Suprapubic skin (tissue), 4 donors: ENCODE results near the gene CR1L. TPM values are rescaled to one million over a fixed set of nuclear protein-coding genes. Genes with fewer than 3 reads are reported as not detected.

ENCODE experiments used
- DNase-seq, 2 donors: peaks; one replicate each; pipeline ENCODE4 v3.0.0-alpha.2; 2019; ENCODE audit warnings: low spot score in 2 of 2
- H3K27ac ChIP-seq: fragments of 200-600 bp; sonication (generic); one replicate; pipeline ENCODE4 v1.5.1; 2019
- H3K27me3 ChIP-seq: fragments of 200-600 bp; sonication (generic); one replicate; pipeline ENCODE4 v1.5.1; 2019
- H3K36me3 ChIP-seq: fragments of 200-600 bp; sonication (generic); one replicate; pipeline ENCODE4 v1.5.1; 2019
- H3K4me1 ChIP-seq: fragments of 200-600 bp; sonication (generic); one replicate; pipeline ENCODE4 v1.5.1; 2019
- H3K4me3 ChIP-seq: fragments of 200-600 bp; sonication (generic); one replicate; pipeline ENCODE4 v1.5.1; 2019; ENCODE audit warnings: mild to moderate bottlenecking
- H3K9me3 ChIP-seq: fragments of 200-600 bp; sonication (generic); one replicate; pipeline ENCODE4 v1.5.1; 2019
- EP300 ChIP-seq: sonication (generic); formaldehyde crosslinking; IDR thresholded peaks from one replicate; pipeline ENCODE4 v1.6.1; 2017; ENCODE audit warnings: antibody characterized with exemption
- POLR2A ChIP-seq, 2 donors: fragments of 450-650 bp; IDR thresholded peaks; one replicate each; pipeline ENCODE4 v1.6.1; 2017; ENCODE audit warnings: antibody characterized with exemption in 2 of 2, mild to moderate bottlenecking in 2 of 2, moderate library complexity in 2 of 2
- POLR2AphosphoS5 ChIP-seq, 3 donors: sonication (generic); formaldehyde crosslinking; IDR thresholded peaks; one replicate each; pipeline ENCODE4 v1.6.1; 2017; ENCODE audit warnings: antibody characterized with exemption in 3 of 3
- WGBS: methylation state at CpG from one replicate; pipeline ENCODE4 v1.1.5; 2018; 5-methylcytosine and 5-hydroxymethylcytosine counted together
- total RNA-seq, 4 donors: library from RNA; depleted of rRNA; stranded (reverse); fragments of >200 nt; gene quantifications; one replicate each; pipeline ENCODE4 v1.1.0, GENCODE V29; 2016
- TF ChIP-seq, protein P1 (sequence below), 2 donors: fragments of 200-600 bp in 1 of 2; fragments of 450-650 bp in 1 of 2; sonication (generic) in 1 of 2; IDR thresholded peaks; one replicate each; pipeline ENCODE4 v1.5.1; 2016 to 2019; ENCODE audit warnings: antibody characterized with exemption in 2 of 2, mild to moderate bottlenecking in 1 of 2, moderate library complexity in 1 of 2

Gene CR1L
- total RNA-seq, 4 donors from 2014 or later: not detected

GRCh38 chr1:207645635-207646081 is 725 bp downstream of the CR1L start:
- Histone ChIP-seq H3K4me1 (peaks cover 7% of the 10 kb centered on the region), H3K36me3 (no peaks in the 10 kb centered on the region), H3K27me3 (peaks cover 4% of the 10 kb centered on the region), H3K4me3 (peak overlapping the region; percentile 50), H3K27ac (no peak overlapping the region), H3K9me3 (no peaks in the 10 kb centered on the region)
- no peak for DNase-seq
- 93% methylated on average over 2 of the region's 17 CpGs for WGBS
- TF ChIP-seq, protein P1, sequence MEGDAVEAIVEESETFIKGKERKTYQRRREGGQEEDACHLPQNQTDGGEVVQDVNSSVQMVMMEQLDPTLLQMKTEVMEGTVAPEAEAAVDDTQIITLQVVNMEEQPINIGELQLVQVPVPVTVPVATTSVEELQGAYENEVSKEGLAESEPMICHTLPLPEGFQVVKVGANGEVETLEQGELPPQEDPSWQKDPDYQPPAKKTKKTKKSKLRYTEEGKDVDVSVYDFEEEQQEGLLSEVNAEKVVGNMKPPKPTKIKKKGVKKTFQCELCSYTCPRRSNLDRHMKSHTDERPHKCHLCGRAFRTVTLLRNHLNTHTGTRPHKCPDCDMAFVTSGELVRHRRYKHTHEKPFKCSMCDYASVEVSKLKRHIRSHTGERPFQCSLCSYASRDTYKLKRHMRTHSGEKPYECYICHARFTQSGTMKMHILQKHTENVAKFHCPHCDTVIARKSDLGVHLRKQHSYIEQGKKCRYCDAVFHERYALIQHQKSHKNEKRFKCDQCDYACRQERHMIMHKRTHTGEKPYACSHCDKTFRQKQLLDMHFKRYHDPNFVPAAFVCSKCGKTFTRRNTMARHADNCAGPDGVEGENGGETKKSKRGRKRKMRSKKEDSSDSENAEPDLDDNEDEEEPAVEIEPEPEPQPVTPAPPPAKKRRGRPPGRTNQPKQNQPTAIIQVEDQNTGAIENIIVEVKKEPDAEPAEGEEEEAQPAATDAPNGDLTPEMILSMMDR (IDR thresholded peaks at IDR 0.05): no peak
- no peak for TF ChIP-seq POLR2AphosphoS5 (IDR thresholded peaks at IDR 0.05)
- TF ChIP-seq POLR2A (IDR thresholded peaks at IDR 0.05): no peak
- TF ChIP-seq EP300: no peak

DNA sequence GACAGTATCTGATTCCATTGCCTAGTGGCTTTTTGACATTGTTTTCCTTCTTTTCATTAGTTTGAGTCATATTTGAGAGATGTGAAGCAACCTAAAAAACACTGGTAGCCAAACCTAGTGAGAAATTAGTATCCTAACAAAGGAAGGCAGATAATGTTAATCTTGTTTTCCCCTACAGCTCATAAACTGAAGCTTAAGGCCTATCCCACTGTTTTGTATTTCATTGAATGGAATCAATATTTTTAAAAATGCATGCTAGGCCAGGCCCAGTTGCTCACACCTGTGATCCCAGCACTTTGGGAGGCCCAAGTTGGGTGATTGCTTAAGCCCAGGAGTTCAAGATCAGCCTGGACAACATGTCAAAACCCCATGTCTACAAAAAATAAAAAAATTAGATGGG is 1.2 kb downstream of the CR1L start:
- Histone ChIP-seq H3K36me3 (no peaks in the 10 kb centered on the region), H3K9me3 (no peaks in the 10 kb centered on the region), H3K4me3 (no peak overlapping the region), H3K27me3 (peaks cover 4% of the 10 kb centered on the region), H3K27ac (no peak overlapping the region), H3K4me1 (peaks cover 7% of the 10 kb centered on the region)
- DNase-seq: no peak
- TF ChIP-seq EP300 (no peak), POLR2A (IDR thresholded peaks at IDR 0.05) (no peak), POLR2AphosphoS5 (IDR thresholded peaks at IDR 0.05) (no peak)
- TF ChIP-seq, protein P1 (IDR thresholded peaks at IDR 0.05): no peak

GRCh38 chr1:207646944-207647579 is 2.1 kb downstream of the CR1L start:
- Histone ChIP-seq H3K4me3 (no peak overlapping the region), H3K36me3 (no peaks in the 10 kb centered on the region), H3K27ac (no peak overlapping the region), H3K27me3 (peaks cover 4% of the 10 kb centered on the region), H3K4me1 (peaks cover 7% of the 10 kb centered on the region), H3K9me3 (no peaks in the 10 kb centered on the region)
- TF ChIP-seq POLR2A (IDR thresholded peaks at IDR 0.05) (no peak), EP300 (no peak), POLR2AphosphoS5 (IDR thresholded peaks at IDR 0.05) (no peak)
- TF ChIP-seq, protein P1 (IDR thresholded peaks at IDR 0.05): no peak
- DNase-seq: no peak
- WGBS: 69% methylated on average over 4 of the region's 4 CpGs

DNA sequence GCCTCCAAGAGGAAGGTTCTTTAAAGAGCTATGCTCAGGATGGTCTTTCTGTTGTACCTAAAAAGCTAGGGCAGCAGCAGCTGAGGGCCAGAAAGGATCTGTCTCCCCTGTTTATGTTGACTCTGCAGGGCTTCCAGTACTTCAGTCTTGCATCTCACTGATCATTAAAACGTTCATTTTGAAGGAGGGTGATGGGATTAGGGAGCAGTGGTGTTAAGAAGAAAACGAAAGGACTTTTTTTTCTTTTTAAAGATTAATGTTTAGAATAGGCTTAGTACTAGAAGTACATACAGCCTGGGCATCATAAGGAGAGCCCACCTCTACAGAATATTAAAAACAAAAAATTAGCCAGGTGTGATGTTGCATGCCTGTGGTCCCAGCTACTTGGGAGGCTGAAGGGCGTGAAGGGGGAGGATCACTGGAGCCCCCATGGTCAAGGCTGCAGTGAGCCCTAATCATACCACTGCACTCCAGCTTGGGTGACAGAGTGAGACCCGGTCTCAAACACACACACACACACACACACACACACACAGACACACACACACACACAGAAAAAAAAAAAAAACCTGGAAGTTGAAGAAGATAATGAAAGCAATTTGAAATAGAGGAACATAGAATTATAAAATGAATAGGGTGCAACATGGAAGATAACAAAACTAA is 2.9 kb downstream of the CR1L start:
- WGBS: 60% methylated on average over 4 of the region's 4 CpGs
- H3K27ac ChIP-seq: no peak overlapping the region

More for the DNA sequence above, 2.9 kb downstream of the CR1L start:
- Histone ChIP-seq H3K36me3 (no peaks in the 10 kb centered on the region), H3K27me3 (no peaks in the 10 kb centered on the region), H3K4me3 (no peak overlapping the region), H3K4me1 (peaks cover 7% of the 10 kb centered on the region), H3K9me3 (no peaks in the 10 kb centered on the region)
- TF ChIP-seq POLR2A (IDR thresholded peaks at IDR 0.05) (no peak), EP300 (no peak), POLR2AphosphoS5 (IDR thresholded peaks at IDR 0.05) (no peak)
- TF ChIP-seq, protein P1 (IDR thresholded peaks at IDR 0.05): no peak
- no peak for DNase-seq
